Stimulated activated CD8-positive, alpha-beta memory T cell treated with anti-CD3 and anti-CD28 coated beads, Interleukin-12 subunit alpha, Interleukin-12 subunit beta, amount 100 ng/mL, for 24 hours (primary cell): Measurements from ENCODE around the gene PALM2AKAP2.

Experiments used
- DNase-seq: peaks from one replicate; pipeline ENCODE4 v3.0.0-alpha.2; 2020; ENCODE audit errors: extremely low read depth

PALM2AKAP2 gene

GRCh38 chr9:109771796-109772531 is 8.0 kb upstream of the PALM2AKAP2 start:
- no peak for DNase-seq

GRCh38 chr9:109775516-109775915 is 4.5 kb upstream of the PALM2AKAP2 start:
- DNase-seq: no peak

GRCh38 chr9:109776391-109776790 is 3.6 kb upstream of the PALM2AKAP2 start:
- DNase-seq: no peak

- DNase-seq: no peak
Measured at GRCh38 chr9:109780453-109781033, 545 bp downstream of the PALM2AKAP2 start.

GRCh38 chr9:109781086-109781485 is 1.1 kb downstream of the PALM2AKAP2 start:
- DNase-seq: no peak

- no peak for DNase-seq
Measured at GRCh38 chr9:109781541-109782197, 1.7 kb downstream of the PALM2AKAP2 start.

GRCh38 chr9:109787735-109788134 is 7.7 kb downstream of the PALM2AKAP2 start:
- DNase-seq: no peak

- DNase-seq: no peak
Measured at GRCh38 chr9:109789556-109789955, 9.6 kb downstream of the PALM2AKAP2 start.

- DNase-seq: no peak
Measured at GRCh38 chr9:109789971-109790370, 10.0 kb downstream of the PALM2AKAP2 start.

- DNase-seq: no peak
Measured at GRCh38 chr9:109791003-109791677, 11.1 kb downstream of the PALM2AKAP2 start.

- no peak for DNase-seq
Measured at GRCh38 chr9:109791747-109792146, 11.7 kb downstream of the PALM2AKAP2 start.

GRCh38 chr9:109792951-109793546 is 13.1 kb downstream of the PALM2AKAP2 start:
- DNase-seq: no peak

GRCh38 chr9:109793921-109794320 is 13.9 kb downstream of the PALM2AKAP2 start:
- no peak for DNase-seq

GRCh38 chr9:109794361-109795012 is 14.5 kb downstream of the PALM2AKAP2 start:
- DNase-seq: no peak

- DNase-seq: no peak
Measured at GRCh38 chr9:109795613-109796012, 15.6 kb downstream of the PALM2AKAP2 start.

GRCh38 chr9:109796078-109796477 is 16.1 kb downstream of the PALM2AKAP2 start:
- no peak for DNase-seq

GRCh38 chr9:109797006-109797405 is 17.0 kb downstream of the PALM2AKAP2 start:
- DNase-seq: no peak

- DNase-seq: no peak
Measured at GRCh38 chr9:109797509-109797908, 17.5 kb downstream of the PALM2AKAP2 start.

GRCh38 chr9:109799141-109799540 is 19.1 kb downstream of the PALM2AKAP2 start:
- DNase-seq: no peak

GRCh38 chr9:109799792-109800191 is 19.8 kb downstream of the PALM2AKAP2 start:
- DNase-seq: no peak

- DNase-seq: no peak
Measured at GRCh38 chr9:109801484-109801883, 21.5 kb downstream of the PALM2AKAP2 start.

GRCh38 chr9:109802491-109802890 is 22.5 kb downstream of the PALM2AKAP2 start:
- no peak for DNase-seq
